NCI-H2171 treated with DMSO at 0.1 percent for 48 hours (cell line): ENCODE data around the gene SEPHS1.
"Not testable (repeated sequence)": the region's sequence is repeated elsewhere in the genome, so short reads cannot be mapped to it uniquely, and the experiment has no call there.

ENCODE experiments used
- DNase-seq: peaks from one replicate; lab custom pipeline; 2025; lab: John Stamatoyannopoulos, UW

Gene SEPHS1

GRCh38 chr10:13360587-13360986 is 12.5 kb upstream of the SEPHS1 start:
- no peak for DNase-seq

GRCh38 chr10:13356392-13356791 is 8.3 kb upstream of the SEPHS1 start:
- DNase-seq = no peak

GRCh38 chr10:13354783-13355182 is 6.7 kb upstream of the SEPHS1 start:
- no peak for DNase-seq

- no peak for DNase-seq
Measured at GRCh38 chr10:13352519-13352918, 4.4 kb upstream of the SEPHS1 start.

- DNase-seq = no peak
Measured at GRCh38 chr10:13351340-13351915, 3.3 kb upstream of the SEPHS1 start.

GRCh38 chr10:13349463-13350274 is 1.6 kb upstream of the SEPHS1 start:
- DNase-seq = peak; percentile 31

GRCh38 chr10:13347500-13348156 is 465 bp downstream of the SEPHS1 start:
- peak; percentile 71 for DNase-seq

- no peak for DNase-seq
Measured at GRCh38 chr10:13347043-13347499, 1.0 kb downstream of the SEPHS1 start.

GRCh38 chr10:13346283-13347042 is 1.6 kb downstream of the SEPHS1 start:
- no peak for DNase-seq

- DNase-seq = no peak
Measured at GRCh38 chr10:13340626-13341376, 7.3 kb downstream of the SEPHS1 start.

GRCh38 chr10:13340068-13340467 is 8.0 kb downstream of the SEPHS1 start:
- DNase-seq = no peak

GRCh38 chr10:13338390-13339110 is 9.5 kb downstream of the SEPHS1 start:
- DNase-seq = no peak

GRCh38 chr10:13337827-13338196 is 10.3 kb downstream of the SEPHS1 start:
- DNase-seq = no peak

GRCh38 chr10:13337128-13337826 is 10.8 kb downstream of the SEPHS1 start:
- DNase-seq = no peak

GRCh38 chr10:13335881-13336280 is 12.2 kb downstream of the SEPHS1 start:
- peak; percentile 91 for DNase-seq

- no peak for DNase-seq
Measured at GRCh38 chr10:13334556-13334955, 13.5 kb downstream of the SEPHS1 start.

GRCh38 chr10:13331646-13332045 is 16.4 kb downstream of the SEPHS1 start:
- DNase-seq = no peak

- not testable (repeated sequence) for DNase-seq
Measured at GRCh38 chr10:13330980-13331379, 17.1 kb downstream of the SEPHS1 start.

- DNase-seq = no peak
Measured at GRCh38 chr10:13329565-13329964, 18.5 kb downstream of the SEPHS1 start.

GRCh38 chr10:13328613-13329012 is 19.5 kb downstream of the SEPHS1 start:
- DNase-seq = no peak
